ENCODE data around the gene PRRX2. TPM values are rescaled to one million over a fixed set of nuclear protein-coding genes. Genes with fewer than 3 reads are reported as not detected.

PRRX2 gene
- 7.5 to 10.1 TPM (median 8.7 TPM) in 3 replicates for total RNA-seq

DNA sequence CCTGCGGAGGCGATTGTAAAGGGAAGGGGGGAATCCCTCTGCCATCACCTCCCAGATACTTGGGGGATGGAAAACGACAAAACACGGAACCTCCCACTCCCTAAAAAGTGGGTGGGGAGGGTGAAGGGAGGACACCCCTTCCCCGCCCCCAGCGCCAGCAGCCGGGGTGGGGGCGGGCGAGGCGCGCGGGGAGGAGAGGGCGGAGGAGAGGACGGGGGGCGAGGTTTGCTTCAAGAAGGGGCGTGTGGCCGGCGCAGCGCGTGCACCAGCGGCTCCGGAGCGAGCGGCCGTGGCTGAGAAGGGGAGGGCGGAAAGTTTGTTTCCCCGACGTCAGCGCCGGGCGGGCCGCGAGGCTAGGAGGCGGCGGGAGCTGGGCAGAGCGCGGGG lies at the start of gene PRRX2:
Gene PRRX2, plus strand, starts transcription at position 259 of the 387 bp plus-strand sequence. CDS start 221 bp downstream, outside the sequence.
- TF ChIP-seq, protein P1, sequence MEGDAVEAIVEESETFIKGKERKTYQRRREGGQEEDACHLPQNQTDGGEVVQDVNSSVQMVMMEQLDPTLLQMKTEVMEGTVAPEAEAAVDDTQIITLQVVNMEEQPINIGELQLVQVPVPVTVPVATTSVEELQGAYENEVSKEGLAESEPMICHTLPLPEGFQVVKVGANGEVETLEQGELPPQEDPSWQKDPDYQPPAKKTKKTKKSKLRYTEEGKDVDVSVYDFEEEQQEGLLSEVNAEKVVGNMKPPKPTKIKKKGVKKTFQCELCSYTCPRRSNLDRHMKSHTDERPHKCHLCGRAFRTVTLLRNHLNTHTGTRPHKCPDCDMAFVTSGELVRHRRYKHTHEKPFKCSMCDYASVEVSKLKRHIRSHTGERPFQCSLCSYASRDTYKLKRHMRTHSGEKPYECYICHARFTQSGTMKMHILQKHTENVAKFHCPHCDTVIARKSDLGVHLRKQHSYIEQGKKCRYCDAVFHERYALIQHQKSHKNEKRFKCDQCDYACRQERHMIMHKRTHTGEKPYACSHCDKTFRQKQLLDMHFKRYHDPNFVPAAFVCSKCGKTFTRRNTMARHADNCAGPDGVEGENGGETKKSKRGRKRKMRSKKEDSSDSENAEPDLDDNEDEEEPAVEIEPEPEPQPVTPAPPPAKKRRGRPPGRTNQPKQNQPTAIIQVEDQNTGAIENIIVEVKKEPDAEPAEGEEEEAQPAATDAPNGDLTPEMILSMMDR (IDR thresholded peaks at IDR 0.05; ENCODE audit: unreplicated experiment) = no peak
- DNase-seq (ENCODE audit: low spot score in 2 of 2, unreplicated experiment in 2 of 2) = peak in 1 of 2 experiments; percentile 52
- Mint-ChIP-seq H3K9me3 (no peaks in the 10 kb centered on the region), H3K36me3 (no peaks in the 10 kb centered on the region), H3K4me3 (peak within 1 kb of the TSS; percentile 60), H3K27me3 (ENCODE audit: low read depth) (peaks cover 71% of the 10 kb centered on the region), H3K27ac (no peak within 1 kb of the TSS), H3K4me1 (peaks cover 6% of the 10 kb centered on the region)

DNA sequence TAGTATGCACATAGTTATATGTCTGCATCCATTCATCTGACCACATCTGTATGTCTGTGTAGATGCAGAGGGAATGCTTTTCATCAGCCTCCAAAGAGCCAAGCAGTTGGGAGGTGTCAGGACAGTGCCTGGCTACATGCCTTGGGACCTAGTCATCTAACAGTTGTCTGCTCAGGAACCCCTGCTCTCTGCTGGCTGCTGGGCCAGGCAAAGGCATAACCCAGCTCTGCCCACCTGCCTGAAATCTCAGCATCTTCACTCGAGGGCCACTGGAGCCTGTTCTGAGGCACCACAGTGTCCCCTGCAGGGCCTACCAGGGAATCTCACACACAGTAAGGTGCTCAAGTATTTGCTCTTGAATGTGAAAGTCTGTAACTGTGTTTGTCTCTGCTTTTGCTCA lies 48.3 kb upstream of the PRRX2 start:
- no peak for DNase-seq (ENCODE audit: low spot score in 2 of 2, unreplicated experiment in 2 of 2)

DNA sequence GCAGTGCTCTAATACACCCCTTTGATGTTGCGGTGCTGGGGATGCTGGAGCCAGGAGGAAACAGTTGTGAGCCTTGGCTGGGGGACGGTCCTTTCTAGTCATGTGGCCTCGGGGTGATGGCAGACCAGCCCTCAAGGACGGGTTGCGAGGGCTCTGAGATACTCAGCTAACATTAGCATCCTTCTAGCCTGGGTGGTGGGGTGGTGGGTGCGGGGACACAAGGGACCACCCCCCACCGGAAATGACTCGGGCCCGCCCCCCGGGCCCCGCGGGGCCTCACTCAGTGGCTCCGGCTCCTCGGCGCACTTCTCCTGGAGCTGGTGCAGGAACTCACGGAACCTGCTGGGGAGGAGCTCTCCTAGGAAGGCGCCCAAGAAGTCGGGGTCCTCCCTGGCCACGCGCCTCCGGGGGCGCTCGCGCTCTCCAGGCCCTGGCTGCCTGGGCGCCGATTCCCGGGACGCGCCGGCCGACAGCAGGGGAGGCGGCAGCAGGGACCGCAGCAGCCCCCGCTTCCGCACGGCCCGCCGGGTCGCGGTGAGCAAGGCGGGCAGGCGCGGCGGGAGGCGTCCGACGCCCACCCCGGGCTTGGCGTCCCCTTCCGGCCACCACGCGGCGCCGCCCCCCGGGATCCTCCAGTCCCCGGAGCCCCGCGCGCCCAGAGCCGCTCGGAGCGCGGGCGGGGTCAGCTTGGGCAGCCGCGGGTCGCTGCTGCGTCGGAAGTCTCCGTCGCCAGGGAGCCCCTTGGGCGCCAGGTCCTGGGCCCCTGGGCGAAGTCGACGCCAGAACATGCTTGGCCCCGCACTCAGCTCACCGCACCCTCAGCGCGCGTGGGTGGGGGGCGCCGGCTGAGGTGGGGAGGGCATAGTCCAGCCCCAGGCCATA lies 45.4 kb upstream of the PRRX2 start:
- TF ChIP-seq, protein P1 (IDR thresholded peaks at IDR 0.05; ENCODE audit: unreplicated experiment) = no peak
- Mint-ChIP-seq H3K36me3 (no peaks in the 10 kb centered on the region), H3K4me1 (peaks cover 12% of the 10 kb centered on the region), H3K27me3 (ENCODE audit: low read depth) (no peaks in the 10 kb centered on the region), H3K27ac (peak overlapping the region; percentile 5), H3K9me3 (no peaks in the 10 kb centered on the region), H3K4me3 (peak overlapping the region; percentile 60)
- DNase-seq (ENCODE audit: low spot score in 2 of 2, unreplicated experiment in 2 of 2) = peak; percentile 52 to 76

More for the DNA sequence above, 48.3 kb upstream of the PRRX2 start:
- Mint-ChIP-seq H3K36me3 (no peaks in the 10 kb centered on the region), H3K4me3 (no peak overlapping the region), H3K27me3 (ENCODE audit: low read depth) (no peaks in the 10 kb centered on the region), H3K9me3 (no peaks in the 10 kb centered on the region), H3K27ac (no peak overlapping the region), H3K4me1 (peaks cover 9% of the 10 kb centered on the region)
- TF ChIP-seq, protein P1 (IDR thresholded peaks at IDR 0.05; ENCODE audit: unreplicated experiment) = no peak

DNA sequence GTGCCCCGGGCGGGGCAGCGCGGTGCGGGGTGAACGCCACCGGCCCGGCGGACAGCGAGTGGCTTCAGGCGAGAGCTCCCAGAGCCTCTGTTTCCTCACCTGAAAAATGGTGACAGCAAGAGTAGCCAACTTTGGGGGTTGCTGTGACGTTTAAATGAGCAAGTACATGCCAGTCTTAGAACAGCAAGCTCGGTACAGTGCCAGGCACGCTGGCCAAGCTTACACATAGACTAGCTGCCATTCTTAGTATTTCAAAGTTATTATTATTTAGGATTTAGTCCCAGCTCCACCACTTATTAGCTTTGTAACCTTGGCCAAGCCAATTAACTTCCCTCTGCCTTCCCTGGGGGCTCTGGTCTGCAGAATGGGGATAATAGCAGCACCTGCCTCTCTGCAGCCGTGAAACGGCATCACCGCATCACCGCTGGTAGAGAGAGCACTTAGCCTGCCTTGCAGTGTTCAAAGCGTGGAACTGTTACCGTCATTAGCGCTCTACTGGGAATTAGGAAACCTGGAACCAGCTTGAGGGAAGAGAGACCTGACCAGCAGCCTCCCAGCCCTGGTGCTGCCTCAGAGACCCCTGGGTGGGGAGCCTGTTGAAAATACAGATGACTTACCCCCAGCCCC lies 44.7 kb upstream of the PRRX2 start, which contains the start of gene C9orf50:
Gene C9orf50, minus strand, starts transcription at position 433 of the 627 bp plus-strand sequence. CDS start 527 bp downstream, outside the sequence.
- H3K27ac Mint-ChIP-seq = no peak within 1 kb of the TSS
- H3K36me3 Mint-ChIP-seq = no peaks in the 10 kb centered on the region
- no peak for DNase-seq (ENCODE audit: low spot score in 2 of 2, unreplicated experiment in 2 of 2)
- peak within 1 kb of the TSS; percentile 60 for H3K4me3 Mint-ChIP-seq
- peaks cover 12% of the 10 kb centered on the region for H3K4me1 Mint-ChIP-seq
- H3K9me3 Mint-ChIP-seq = no peaks in the 10 kb centered on the region
- H3K27me3 Mint-ChIP-seq (ENCODE audit: low read depth) = no peaks in the 10 kb centered on the region
- TF ChIP-seq, protein P1 (IDR thresholded peaks at IDR 0.05; ENCODE audit: unreplicated experiment) = no peak

DNA sequence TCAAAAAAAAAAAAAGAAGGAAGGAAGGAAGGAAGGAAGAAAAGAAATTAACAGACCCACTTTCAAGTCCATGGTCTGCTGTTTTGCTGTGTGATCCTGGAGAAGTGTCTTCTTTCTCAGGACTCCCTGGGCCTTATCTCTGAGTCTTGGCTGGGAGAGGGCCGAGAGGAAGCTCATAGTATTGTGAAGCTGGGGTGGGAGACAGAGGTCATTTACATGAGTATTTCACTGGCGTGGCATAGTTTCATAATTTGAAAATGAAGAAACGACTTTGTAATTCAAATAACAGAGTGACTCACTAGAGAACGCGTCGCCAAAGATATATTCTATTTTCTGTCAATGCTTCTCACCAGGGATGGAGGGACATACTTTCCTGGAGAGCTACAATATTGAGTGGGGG lies 42.1 kb upstream of the PRRX2 start:
- TF ChIP-seq, protein P1 (IDR thresholded peaks at IDR 0.05; ENCODE audit: unreplicated experiment) = no peak
- Mint-ChIP-seq H3K4me1 (peaks cover 29% of the 10 kb centered on the region), H3K4me3 (no peak overlapping the region), H3K9me3 (no peaks in the 10 kb centered on the region), H3K27ac (peak overlapping the region; percentile 33), H3K27me3 (ENCODE audit: low read depth) (no peaks in the 10 kb centered on the region), H3K36me3 (no peaks in the 10 kb centered on the region)
- no peak for DNase-seq (ENCODE audit: low spot score in 2 of 2, unreplicated experiment in 2 of 2)
